Suppressor macrophage treated with lipopolysaccharide for 1 hour (primary cell): ENCODE results near the gene DIAPH2.

ENCODE experiments used
- DNase-seq, 3 donors: peaks; one replicate each; pipeline ENCODE4 v3.0.0-alpha.2; 2020 to 2022

The DIAPH2 gene

DNA sequence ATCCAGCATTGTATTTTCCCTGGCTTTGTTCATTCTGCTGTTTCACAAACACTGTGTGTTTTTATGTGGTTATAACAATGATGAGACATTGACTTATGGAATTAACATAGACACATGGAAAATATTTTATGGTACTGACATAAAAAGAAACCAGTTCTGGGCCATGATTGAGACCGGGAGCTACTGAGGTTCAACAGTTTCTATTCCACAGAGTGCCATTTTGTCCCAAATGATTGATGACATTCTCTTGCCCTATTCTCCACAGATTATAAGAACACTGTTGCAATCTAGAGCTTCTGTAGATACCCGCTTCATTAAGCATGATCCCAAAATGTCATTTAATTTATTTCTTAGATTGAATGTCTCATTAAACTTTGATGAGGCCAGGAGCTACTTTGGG, 525.9 kb downstream of the DIAPH2 start:
- no peak for DNase-seq

DNA sequence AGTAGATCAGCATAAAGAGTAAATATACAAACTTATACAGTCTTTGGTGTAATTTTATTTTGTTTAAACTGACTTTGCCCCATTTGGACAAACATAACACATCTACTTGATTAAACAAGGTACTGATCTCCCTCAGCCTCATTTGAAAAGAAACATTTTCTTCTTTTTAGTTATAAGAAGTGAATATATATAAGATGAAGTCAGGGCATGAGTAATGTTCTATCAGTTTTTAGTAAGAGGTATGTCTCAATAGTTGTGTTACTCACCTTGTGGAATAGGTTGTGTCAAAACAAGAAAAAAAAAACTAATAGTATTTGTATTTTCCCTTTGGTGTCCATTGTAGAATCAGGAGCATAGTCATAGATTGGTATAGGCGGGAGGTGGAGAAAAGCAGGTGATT, 526.4 kb downstream of the DIAPH2 start:
- DNase-seq, result peak in 1 of 3 donors; percentile 18

DNA sequence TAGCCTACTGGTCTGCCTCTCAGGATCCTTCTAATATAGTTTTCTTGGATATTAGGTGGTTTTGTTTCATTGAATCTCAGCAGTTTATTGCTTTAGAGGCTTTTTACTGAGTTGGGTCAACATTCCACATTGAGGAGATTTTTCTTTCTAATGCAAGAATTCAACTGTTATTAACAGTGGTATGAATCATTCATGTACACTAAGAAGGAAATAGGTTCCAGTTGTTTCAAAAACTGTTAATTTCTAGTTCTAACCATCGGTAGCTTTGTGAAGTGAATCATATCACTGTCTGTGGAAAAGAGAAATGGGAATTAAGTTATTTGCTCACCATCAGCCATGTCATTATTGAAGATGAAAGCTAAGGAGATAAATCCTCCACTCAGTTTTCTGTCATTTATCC, 530.5 kb downstream of the DIAPH2 start:
- DNase-seq, result peak in 1 of 3 donors; percentile 6

DNA sequence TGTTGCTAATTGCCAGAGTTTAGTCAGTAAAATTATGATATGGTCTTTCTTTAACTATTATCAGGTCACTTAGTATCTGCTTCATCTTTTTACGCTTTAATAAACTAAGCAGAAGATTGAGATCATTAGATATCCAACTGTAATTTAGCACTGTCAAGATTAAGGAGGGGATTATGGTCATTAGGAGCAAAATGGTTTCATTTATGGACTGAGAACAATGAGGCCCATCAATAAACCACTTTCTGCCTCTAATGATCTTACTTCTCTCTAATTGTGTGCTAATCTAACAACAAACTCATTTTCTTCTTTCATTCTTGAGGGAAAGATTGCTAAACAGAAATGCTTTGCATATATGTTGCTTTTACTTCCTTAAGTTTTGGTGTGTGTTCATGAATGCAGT, 539.5 kb downstream of the DIAPH2 start:
- DNase-seq, result no peak

DNA sequence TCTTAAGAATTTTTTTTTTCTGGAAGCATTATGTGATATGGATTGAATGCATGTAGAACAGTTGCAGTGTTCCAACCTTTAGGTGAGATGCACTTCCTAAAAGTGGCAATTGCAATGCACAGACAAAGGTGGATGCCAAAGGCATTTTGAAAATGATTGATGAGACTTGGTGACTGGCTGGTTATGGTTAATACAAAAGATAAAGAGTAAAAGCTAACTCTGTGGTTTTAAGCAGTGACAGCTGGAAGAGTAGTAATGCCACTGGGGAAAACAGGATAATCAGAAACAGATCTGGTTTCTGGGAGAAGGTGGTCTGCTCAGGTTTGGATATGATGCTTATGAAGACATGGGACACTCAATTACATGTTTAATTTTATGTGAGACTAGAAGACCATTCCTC, 544.7 kb downstream of the DIAPH2 start:
- DNase-seq, result no peak

DNA sequence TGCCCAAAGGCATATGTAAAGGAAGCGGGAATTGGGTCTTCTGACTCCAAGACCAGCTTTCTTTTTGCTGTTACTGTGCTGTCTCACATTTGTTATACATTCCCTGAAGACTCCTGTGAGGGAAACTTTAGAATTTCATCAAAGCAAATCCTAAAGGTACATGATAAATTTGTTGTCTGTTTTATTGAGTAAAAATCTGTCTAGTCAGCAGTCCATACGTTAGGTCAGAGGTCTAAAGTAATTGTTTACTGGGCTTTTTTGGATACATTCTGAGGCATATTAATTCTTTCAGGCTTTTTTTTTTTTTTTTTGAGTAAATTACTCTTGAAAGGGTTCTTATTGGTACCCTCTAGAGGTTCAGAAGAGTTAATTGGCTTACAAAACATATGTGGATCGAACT, 546.3 kb downstream of the DIAPH2 start:
- no peak for DNase-seq

DNA sequence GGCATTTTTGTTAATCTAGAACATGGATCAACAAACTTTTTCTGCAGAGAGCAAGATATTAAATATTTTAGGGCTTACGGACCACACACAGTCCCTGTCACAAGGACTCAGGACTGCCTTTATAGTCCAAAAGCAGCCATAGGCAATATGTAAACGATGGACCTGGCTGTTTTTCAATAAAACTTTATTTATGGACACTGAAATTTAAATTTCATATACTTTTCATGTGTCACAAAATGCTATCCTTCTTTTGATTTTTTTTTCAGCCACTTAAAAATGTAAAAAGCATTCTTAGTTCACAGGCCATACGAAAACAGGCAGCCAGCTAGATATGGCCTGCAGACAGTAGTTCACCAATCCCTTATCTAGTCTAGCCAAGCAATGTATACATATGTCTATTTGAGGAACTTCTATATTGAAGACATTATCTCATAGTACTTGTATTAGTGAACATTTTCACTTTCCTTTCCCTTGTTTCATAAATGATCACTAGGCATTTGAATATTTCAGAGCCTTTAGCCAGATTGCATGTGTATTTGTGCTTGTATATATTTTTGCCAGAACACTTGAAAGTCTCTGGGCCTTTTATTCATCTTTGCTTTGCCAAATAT, 549.9 kb downstream of the DIAPH2 start:
- DNase-seq, result peak in 2 of 3 donors; percentile 8 to 27

DNA sequence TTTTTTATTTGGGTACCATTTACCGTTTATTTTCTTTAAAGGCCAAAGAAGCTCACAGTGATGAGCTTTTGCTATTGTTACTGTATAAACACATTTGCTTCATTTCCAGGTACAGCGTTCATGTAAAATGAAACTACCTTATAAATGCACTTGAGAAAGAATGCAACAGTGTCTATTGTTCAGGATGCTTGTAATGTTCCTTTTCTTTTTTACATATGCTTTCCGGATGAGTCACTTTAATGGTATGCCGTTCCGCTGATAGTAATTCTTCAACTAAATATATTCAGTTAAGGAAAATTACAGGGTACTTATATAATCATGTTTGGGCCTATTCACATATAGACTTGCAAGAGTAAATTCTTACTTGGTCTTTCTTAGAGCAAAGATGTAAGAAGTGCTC, 554.0 kb downstream of the DIAPH2 start:
- no peak for DNase-seq

DNA sequence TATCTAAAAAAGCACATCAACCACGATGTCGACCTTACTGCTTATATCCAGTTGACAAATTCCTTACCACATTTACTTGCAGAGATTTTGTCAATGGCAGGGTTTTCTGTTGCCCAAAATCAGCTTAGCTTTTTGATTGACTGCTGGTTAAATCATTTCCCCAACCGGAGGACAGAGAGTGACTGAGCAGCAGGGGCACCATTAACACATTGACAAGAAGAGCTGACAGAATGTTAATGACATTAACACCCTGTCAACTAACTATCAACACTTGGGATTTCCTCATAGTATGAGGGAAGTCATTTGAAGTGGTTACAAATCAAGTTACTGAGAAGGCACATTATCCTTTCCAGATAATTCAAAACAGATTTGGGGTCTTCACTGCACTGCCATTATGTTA, 567.5 kb downstream of the DIAPH2 start:
- no peak for DNase-seq

DNA sequence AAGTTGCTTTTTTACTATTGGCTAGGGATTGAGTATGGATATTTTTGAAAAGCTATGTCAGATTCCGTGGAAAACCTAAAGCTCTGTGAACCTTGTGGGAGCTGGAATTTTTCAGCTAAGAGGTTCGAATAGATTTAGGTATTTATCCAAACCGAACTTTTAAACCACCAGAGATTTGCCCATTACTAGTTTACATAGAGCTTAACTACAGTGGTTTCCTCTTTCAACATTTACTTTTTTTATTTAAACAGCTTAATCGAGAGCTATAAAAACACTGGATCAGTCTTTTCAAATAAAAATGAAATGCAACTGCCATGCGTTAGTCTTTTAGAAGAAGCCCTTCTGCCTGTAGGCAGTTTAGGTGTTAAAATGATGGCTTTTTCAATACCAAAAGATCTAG, 576.0 kb downstream of the DIAPH2 start:
- no peak for DNase-seq

DNA sequence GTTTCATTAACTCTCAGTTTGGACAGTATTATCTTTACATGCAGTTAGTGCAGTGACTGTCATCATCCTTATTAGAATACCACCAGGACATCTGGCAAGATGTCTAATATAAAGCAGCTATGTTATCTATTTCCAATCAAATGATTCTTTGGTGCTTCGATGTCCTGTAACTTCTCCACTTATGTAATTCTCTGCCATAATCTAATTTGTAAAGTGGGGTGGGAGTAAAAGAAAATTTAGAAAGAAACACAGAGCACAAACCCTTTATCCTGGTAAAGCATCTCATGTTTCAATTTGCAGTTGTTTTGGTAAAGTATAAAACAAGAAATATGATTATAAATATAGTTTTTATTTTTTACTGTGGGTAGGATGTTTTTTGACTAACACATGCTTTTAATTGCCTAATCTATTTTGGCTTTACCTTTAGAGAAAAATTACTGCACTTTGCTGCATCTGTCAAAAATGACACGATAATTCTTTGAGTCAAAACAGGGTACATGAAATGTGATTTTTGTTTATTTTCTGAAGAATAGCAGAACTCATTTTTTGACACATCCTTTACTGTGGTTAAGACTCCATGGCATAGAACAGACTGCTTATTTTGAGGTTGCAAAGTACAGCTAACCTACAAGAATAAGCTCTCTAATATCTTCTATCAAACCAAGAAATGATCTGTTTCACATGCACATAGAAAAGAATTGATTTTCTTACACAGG, 581.9 kb downstream of the DIAPH2 start:
- no peak for DNase-seq

DNA sequence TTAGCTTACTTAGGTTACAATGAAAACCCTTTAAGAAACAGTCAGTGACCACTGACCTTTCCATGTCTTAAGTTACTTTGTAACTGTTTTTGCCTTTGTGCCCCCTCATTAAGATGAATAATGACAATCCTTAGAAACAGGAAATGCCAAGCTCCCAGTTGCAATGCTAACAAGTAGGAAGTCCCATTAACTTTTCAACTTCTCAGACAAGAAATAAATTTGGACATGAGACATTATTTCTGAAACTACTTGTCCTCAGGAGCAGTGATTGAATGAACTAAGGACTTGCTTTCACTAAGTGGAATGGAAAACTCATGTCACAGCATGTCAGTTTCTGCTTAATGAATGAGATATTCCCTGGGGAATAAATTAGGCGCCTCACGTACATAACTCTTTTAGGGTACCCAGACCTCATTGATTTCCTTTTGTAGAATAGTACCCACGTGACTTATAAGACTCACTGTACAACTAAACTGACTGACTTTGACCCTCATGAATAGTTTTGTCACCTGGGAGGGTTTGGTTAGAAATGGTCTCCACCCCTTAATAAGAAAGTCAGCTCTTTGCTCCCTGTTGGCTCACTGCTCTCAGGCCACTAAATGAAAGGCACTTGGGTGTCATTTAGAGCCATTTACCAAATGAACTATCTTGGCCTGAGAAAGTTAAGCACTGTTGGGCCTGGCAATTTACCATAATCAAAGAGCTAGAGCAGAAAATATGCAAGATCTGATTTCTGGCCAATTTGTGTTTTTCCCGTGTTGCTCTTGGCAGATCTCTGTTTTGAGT, 582.9 kb downstream of the DIAPH2 start:
- peak in 1 of 3 donors; percentile 2 for DNase-seq

DNA sequence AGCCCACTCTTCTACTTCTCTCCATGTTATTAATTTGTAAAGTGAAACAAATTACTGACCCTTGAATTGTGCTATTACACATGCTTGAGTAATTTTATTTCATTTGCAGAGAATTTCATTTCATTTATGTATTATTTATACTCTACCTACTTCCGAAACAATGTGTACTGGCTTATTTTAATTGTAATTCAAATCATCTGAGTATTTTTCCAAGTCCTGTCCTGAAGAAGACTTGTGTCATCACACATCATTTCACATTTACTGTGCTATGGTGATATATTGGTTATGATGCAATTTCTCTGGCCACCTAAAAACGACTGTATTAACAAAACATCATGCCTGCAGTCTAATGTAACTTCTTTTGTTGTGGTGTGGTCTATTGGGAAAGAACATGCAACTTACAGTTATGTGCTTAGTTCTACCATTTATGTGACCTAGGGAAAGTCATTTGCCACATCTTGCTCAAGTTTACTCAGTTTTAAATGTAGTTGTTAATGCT, 583.6 kb downstream of the DIAPH2 start:
- no peak for DNase-seq

DNA sequence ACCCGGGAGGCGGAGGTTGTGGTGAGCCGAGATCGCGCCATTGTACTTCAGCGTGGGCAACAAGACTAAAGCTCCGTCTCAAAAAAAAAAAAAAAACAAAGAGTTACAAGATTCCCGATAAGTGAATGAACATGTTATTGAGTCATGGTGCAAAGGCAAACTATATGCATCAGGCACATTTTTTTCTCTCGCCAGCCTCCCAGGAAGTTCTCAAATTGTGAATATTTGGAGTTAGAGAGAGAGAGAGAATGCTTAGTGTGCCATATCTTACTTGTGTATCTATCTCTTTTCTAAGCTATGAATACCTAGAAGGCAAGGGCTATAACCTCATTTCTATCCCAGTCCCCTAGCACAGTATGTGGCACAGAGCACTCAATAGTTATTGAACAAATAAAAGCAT, 599.9 kb downstream of the DIAPH2 start:
- DNase-seq, result no peak

DNA sequence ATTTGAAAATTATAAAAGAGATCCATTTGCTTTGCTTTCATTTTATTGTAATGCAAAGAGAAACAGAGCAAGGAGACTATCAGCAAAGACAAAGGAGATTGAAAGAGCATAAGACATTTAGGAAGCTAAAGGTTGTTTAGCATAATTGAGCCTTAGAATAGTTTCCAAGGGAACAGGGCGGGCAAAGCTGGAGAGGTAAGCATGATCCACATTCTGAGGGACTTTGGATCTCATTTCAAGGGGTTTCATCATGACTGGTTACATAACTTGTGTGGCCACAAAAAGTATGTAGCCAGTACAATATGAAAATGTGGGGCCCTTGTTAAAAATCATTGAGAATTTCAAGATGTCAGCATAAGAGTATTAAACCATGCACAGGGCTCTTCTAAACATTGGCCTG, 605.6 kb downstream of the DIAPH2 start:
- DNase-seq, result no peak

DNA sequence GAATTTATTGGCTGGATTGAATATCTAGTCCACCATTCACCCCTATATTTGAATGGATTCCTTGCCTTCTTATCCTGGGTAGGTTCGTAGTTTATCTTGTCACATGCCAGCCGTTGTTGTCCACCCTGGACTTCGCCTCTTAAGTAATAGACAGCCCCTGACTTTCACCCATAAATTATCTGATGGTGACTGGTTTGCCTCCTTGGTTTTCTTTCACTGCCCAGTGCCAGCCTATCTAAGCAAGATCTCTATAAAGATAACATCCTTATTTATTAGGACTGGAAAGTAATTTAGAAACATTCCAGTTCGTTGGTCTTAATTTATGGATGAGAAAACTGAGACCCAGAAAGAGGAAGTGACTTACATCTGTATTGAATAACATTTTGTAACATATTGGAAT, 609.4 kb downstream of the DIAPH2 start:
- no peak for DNase-seq

DNA sequence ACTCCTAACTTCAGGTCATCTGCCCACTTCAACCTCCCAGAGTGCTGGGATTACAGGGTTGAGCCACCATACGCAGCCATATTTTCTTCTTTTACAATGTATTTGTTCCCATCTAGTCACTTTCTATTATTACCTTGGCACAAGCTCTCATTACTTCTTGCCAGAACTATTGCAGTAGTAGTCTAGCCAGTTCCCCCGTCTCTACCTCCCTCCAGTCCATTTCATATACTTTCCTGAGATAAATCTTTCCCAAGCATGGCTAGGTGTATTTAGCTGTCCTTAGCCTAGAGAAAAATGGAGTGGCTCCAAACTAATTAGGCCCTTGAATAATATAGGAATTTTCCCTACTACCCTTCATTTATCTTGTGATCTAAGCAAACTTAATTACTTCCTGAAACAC, 611.3 kb downstream of the DIAPH2 start:
- no peak for DNase-seq

DNA sequence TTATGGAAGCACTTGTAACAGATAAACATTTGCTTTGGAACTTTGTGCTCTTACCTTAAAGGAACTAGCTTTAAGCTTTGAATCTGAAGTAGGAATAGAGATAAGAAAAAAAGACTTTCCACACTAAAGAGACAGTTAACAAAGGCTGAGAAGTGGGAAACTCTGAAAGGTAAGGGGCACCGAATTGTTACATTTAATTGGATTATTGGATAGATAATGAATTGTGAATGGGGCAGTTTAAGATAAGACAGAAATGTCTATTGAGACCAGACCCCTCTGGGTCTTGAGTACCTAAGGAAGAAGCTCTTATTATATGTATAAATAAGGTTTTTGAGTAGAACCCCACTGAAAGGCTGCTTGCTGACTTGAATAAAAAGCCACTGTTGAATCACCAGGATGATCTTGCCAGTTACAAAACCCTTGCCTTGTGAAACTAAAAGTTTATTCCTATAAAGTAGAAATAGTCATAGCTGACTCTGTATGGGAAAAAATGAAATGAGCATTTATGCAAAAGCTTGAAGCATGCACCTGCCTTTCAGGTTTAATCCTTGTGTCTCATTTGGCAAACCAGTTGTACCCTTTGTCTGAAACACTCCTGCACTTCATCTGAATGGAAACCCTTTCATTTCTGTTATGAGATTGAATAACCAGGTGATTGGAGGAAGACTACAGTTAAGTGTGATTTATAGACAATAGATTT, 622.3 kb downstream of the DIAPH2 start:
- DNase-seq, result no peak

DNA sequence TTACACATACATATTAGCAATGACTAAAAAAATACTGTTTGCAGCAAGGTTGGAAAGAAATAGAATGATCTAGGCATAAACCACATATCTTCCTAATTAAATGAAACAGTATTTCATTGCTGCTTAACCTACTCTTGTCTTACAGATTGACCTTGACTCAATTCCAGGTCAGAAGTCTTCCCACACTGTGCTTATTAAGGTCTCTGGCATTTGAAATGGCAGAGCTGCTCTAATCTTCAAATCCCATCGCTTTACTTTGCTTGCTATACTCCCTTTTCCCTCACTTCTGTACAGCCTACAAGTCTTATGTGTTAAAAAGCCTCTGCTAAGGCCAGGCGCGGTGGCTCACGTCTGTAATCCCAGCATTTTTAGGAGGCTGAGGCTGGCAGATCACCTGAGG, 623.5 kb downstream of the DIAPH2 start:
- no peak for DNase-seq

DNA sequence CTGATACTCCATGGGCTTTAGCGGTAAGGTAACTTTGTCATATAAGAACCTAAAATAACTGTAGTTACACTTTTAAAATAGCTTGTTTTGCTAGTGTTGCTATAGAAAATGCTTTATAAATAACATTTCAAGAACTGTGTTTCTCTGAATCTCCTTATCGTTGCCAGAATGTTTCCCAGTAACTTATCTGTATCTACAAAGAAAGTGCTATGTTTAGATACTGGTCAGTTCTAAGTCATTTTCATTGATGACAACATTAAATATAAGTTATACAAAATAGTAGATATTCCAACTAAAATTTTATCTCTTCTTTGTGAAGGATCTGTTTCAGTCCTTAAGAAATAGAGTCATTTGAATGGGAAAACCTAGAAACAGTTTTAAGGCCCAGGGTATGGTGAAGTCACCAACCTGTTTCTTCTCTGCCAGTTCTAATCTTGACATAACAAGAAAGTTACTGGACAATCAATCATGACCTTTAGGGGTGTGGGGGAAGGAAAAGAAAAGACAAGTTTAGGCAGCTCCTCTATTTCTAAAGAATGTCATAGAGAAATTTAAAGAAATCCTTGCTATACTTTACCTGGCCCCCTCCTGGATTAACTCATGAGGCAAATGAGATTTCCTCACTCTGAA, 625.0 kb downstream of the DIAPH2 start:
- DNase-seq, result no peak

DNA sequence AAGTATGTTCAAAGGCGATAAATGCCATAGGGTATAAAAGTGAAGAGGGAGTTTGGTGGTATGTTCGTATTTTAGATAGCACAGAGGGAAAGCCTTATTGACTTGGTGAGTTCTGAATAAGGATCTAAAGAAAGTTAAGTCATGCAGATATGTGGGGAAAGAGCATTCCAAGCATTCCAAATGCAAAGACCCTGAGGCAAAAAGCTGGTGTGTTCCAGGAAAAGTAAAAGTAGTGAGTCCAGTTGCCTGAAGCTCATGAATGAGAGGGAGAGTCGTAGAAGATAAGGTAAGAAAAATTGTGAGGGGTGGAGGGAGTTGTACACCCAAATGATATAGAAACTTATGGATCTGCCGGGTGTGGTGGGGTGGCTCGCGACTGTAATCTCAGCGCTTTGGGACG, 625.7 kb downstream of the DIAPH2 start:
- DNase-seq, result no peak

DNA sequence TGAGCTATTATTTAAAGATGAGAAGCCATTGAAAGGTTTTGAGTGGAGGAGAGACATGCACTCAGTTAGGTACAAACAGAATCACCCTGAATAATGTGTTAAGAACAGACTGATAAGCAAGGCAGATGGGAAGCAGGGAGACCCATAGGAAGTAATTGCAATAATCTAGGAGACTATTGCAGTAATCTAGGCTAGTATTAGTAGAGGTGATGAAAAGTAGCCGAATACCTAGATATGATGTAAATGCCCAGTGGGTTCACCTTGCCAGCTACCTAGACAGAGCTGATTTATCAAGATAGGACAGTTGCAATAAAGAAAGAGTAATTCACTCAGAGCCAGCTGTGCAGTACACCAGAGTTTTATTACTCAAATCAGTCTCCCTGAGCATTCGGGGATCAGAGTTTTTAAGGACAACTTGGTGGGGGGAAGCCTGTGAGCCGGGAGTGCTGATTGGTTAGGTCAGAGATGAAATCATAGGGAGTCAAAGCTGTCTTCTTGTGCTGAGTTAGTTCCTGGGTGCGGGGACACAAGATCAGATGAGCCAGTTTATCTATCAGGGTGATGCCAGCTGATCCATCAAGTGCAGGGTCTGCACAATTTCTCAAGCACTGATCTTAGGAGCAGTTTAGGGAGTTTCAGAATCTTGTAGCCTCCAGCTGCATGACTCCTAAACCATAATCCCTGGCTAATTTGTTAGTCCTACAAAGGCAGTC, 626.6 kb downstream of the DIAPH2 start:
- no peak for DNase-seq
